Lower leg skin (tissue), 3 donors: ENCODE results near the gene NEDD4L.

Source experiments
- CTCF ChIP-seq, 3 donors: fragments of 450-650 bp; IDR thresholded peaks; one replicate each; pipeline ENCODE4 v1.5.1; 2016; ENCODE audit warnings: antibody characterized with exemption in 3 of 3, mild to moderate bottlenecking in 3 of 3, moderate library complexity in 2 of 3
- POLR2A ChIP-seq, 2 donors: fragments of 450-650 bp; IDR thresholded peaks; one replicate each; pipeline ENCODE4 v1.6.1; 2016 to 2017; ENCODE audit warnings: antibody characterized with exemption in 2 of 2, mild to moderate bottlenecking in 1 of 2, moderate library complexity in 1 of 2

- no peak for TF ChIP-seq CTCF (IDR thresholded peaks at IDR 0.05)
- TF ChIP-seq POLR2A (IDR thresholded peaks at IDR 0.05): no peak
These were observed 375.7 kb downstream of the NEDD4L start for GRCh38 chr18:58419587-58420199.
